ENCODE measurements around the gene CLNK.

CLNK gene

GRCh38 chr4:10730019-10730418, 45.5 kb upstream of the CLNK start:
- H3K4me3 ChIP-seq (ENCODE audit: low read length), result no peak overlapping the region
- no peak for TF ChIP-seq CTCF (conservative IDR thresholded peaks at IDR 0.05; ENCODE audit: low read length)
- no peak for DNase-seq (ENCODE audit: low read depth)

- TF ChIP-seq CTCF (conservative IDR thresholded peaks at IDR 0.05; ENCODE audit: low read length), result no peak
- no peak overlapping the region for H3K4me3 ChIP-seq (ENCODE audit: low read length)
- DNase-seq (ENCODE audit: low read depth), result no peak
Measured at GRCh38 chr4:10729366-10729765, 44.8 kb upstream of the CLNK start.

- no peak for TF ChIP-seq CTCF (conservative IDR thresholded peaks at IDR 0.05; ENCODE audit: low read length)
- DNase-seq (ENCODE audit: low read depth), result no peak
- H3K4me3 ChIP-seq (ENCODE audit: low read length), result no peak overlapping the region
Measured at GRCh38 chr4:10728016-10728415, 43.4 kb upstream of the CLNK start.

- DNase-seq (ENCODE audit: low read depth), result no peak
- no peak overlapping the region for H3K4me3 ChIP-seq (ENCODE audit: low read length)
- TF ChIP-seq CTCF (conservative IDR thresholded peaks at IDR 0.05; ENCODE audit: low read length), result no peak
Measured at GRCh38 chr4:10727140-10727880, 42.7 kb upstream of the CLNK start.

GRCh38 chr4:10722957-10723356, 38.4 kb upstream of the CLNK start:
- no peak for TF ChIP-seq CTCF (conservative IDR thresholded peaks at IDR 0.05; ENCODE audit: low read length)
- no peak for DNase-seq (ENCODE audit: low read depth)
- H3K4me3 ChIP-seq (ENCODE audit: low read length), result no peak overlapping the region

GRCh38 chr4:10721616-10722015, 37.0 kb upstream of the CLNK start:
- DNase-seq (ENCODE audit: low read depth), result no peak

More at GRCh38 chr4:10721616-10722015, 37.0 kb upstream of the CLNK start:
- no peak overlapping the region for H3K4me3 ChIP-seq (ENCODE audit: low read length)
- no peak for TF ChIP-seq CTCF (conservative IDR thresholded peaks at IDR 0.05; ENCODE audit: low read length)
